ENCODE results near the gene JMY.

DNA sequence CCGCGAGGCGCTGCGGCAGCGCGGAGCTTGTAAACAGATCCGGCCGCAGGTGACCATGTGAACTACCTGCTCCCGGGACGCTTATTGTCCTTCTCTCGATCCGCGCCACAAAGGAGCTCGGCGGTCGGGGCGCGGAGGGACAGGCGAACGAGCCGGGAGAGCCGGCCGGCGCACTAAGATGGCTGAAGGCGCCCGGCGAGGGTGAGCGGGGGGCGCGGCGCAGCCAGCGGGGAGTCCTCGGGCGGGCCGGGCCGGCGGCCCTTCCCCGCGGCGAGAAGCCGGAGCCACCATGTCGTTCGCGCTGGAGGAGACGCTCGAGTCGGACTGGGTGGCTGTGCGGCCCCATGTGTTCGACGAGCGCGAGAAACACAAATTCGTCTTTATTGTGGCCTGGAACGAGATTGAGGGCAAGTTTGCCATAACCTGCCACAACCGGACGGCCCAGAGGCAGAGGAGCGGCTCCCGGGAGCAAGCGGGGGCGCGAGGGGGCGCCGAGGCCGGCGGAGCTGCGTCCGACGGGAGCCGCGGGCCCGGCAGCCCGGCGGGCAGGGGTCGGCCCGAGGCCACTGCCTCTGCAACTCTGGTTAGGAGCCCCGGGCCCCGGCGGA, 535 bp downstream of the JMY start:
- no peak for TF ChIP-seq CTCF (IDR thresholded peaks at IDR 0.05; ENCODE audit: insufficient read depth, low read depth, low read length)
- TF ChIP-seq EZH2 (IDR thresholded peaks at IDR 0.05; ENCODE audit: insufficient read depth, low read length): no peak

Data from astrocyte (in vitro differentiated cells and primary cell).